HG03135 (cell line): ENCODE results near the gene CTDNEP1.
A peak's percentile ranks its signal among the peaks of the same experiment; 100 is the strongest.

Experiments used
- ATAC-seq: cut with Tn5 transposase; IDR thresholded peaks from one replicate; pipeline ENCODE4 v1.9.1; 2021; ENCODE audit warnings: mild to moderate bottlenecking, moderate library complexity; ENCODE audit not compliant: unreplicated experiment

The CTDNEP1 gene

GRCh38 chr17:7280519-7281073 lies 29.1 kb upstream of the CTDNEP1 start:
- ATAC-seq: peak; percentile 75

GRCh38 chr17:7279448-7279847 lies 27.9 kb upstream of the CTDNEP1 start:
- no peak for ATAC-seq

GRCh38 chr17:7266784-7267183 lies 15.2 kb upstream of the CTDNEP1 start:
- ATAC-seq: no peak

GRCh38 chr17:7263801-7264078 lies 12.2 kb upstream of the CTDNEP1 start:
- no peak for ATAC-seq

- ATAC-seq: no peak
These were observed 11.6 kb upstream of the CTDNEP1 start for GRCh38 chr17:7262935-7263800.

- ATAC-seq: no peak
These were observed 10.8 kb upstream of the CTDNEP1 start, which contains the start of gene CLDN7 for GRCh38 chr17:7262192-7262934. TSS of gene CLDN7 (minus strand) at chr17:7262478. CDS start at chr17:7262043, 435 bp downstream.

GRCh38 chr17:7261379-7262191 lies 10.1 kb upstream of the CTDNEP1 start:
- no peak for ATAC-seq

- ATAC-seq: no peak
These were observed 9.3 kb upstream of the CTDNEP1 start for GRCh38 chr17:7260651-7261378.

- ATAC-seq: no peak
These were observed 8.6 kb upstream of the CTDNEP1 start for GRCh38 chr17:7260151-7260550.

- ATAC-seq: no peak
These were observed 8.0 kb upstream of the CTDNEP1 start for GRCh38 chr17:7259555-7259889.

- ATAC-seq: no peak
These were observed 7.4 kb upstream of the CTDNEP1 start for GRCh38 chr17:7258731-7259554.

- no peak for ATAC-seq
These were observed 5.4 kb upstream of the CTDNEP1 start for GRCh38 chr17:7256766-7257456.

GRCh38 chr17:7254511-7254910 lies 3.0 kb upstream of the CTDNEP1 start:
- ATAC-seq: no peak

GRCh38 chr17:7253082-7253481 lies 1.5 kb upstream of the CTDNEP1 start:
- no peak for ATAC-seq

GRCh38 chr17:7252176-7253043 lies 876 bp upstream of the CTDNEP1 start, which contains the start of gene ELP5:
TSS of gene ELP5 (plus strand) at chr17:7252215. CDS start at chr17:7252551, 336 bp downstream.
- peak; percentile 53 for ATAC-seq

GRCh38 chr17:7250695-7251627 lies 573 bp downstream of the CTDNEP1 start:
- ATAC-seq: no peak

- no peak for ATAC-seq
These were observed 1.7 kb downstream of the CTDNEP1 start for GRCh38 chr17:7249830-7250229.
